Neural cell (in vitro differentiated cells): ENCODE results near the gene MS4A3. TPM values are rescaled to one million over a fixed set of nuclear protein-coding genes. Genes with fewer than 3 reads are reported as not detected.

Source experiments
- H2AFZ ChIP-seq: fragments of 200-600, 300-800 bp; sonication (generic), shearing (Covaris generic); 2 replicates; pipeline ENCODE4 v1.6.0; 2014; ENCODE audit warnings: low read depth, mild to moderate bottlenecking, antibody characterized with exemption, low read length, moderate library complexity
- H3F3A ChIP-seq: fragments of 200-600 bp; shearing (Covaris generic); 2 replicates; pipeline ENCODE4 v1.6.1; 2016; ENCODE audit warnings: mild to moderate bottlenecking, moderate library complexity, mixed read lengths, antibody characterized with exemption, low read length; ENCODE audit not compliant: insufficient read depth, poor library complexity, severe bottlenecking
- H3K27ac ChIP-seq: fragments of 200-600, 300-800 bp; sonication (generic), shearing (Covaris generic); 2 replicates; pipeline ENCODE4 v1.5.1; 2014; ENCODE audit warnings: mild to moderate bottlenecking, low read length, moderate library complexity
- H3K27me3 ChIP-seq: fragments of 300-800, 200-600 bp; sonication (generic), shearing (Covaris generic); 2 replicates; pipeline ENCODE4 v1.6.0; 2014; ENCODE audit warnings: mild to moderate bottlenecking, low read depth, low read length, moderate library complexity; ENCODE audit not compliant: insufficient read depth
- H3K36me3 ChIP-seq: fragments of 300-800, 200-600 bp; sonication (generic), shearing (Covaris generic); 2 replicates; pipeline ENCODE4 v1.5.1; 2014; ENCODE audit warnings: mild to moderate bottlenecking, antibody characterized with exemption, low read length, moderate library complexity; ENCODE audit not compliant: insufficient read depth
- H3K4me2 ChIP-seq: fragments of 300-800, 200-600 bp; sonication (generic), shearing (Covaris generic); 2 replicates; pipeline ENCODE4 v1.6.0; 2014; ENCODE audit warnings: mild to moderate bottlenecking, low read length
- H3K4me3 ChIP-seq: fragments of 300-800, 200-600 bp; sonication (generic), shearing (Covaris generic); 2 replicates; pipeline ENCODE4 v1.5.1; 2014; ENCODE audit warnings: mild to moderate bottlenecking, low read length, moderate library complexity
- H3K79me2 ChIP-seq: fragments of 200-600 bp; shearing (Covaris generic); replicated peaks from 2 replicates; pipeline ENCODE4 v1.6.0; 2014; ENCODE audit warnings: mild to moderate bottlenecking, low read length, moderate library complexity; ENCODE audit not compliant: insufficient read depth
- H3K9ac ChIP-seq: fragments of 300-800, 200-600 bp; sonication (generic), shearing (Covaris generic); 2 replicates; pipeline ENCODE4 v1.6.1; 2016; ENCODE audit warnings: mild to moderate bottlenecking, low read length, mixed read lengths
- H3K9me2 ChIP-seq: fragments of 200-600 bp; shearing (Covaris generic); 2 replicates; pipeline ENCODE4 v1.6.1; 2016; ENCODE audit warnings: mild to moderate bottlenecking, low read length, mixed read lengths; ENCODE audit not compliant: insufficient read depth
- H3K9me3 ChIP-seq: fragments of 200-600, 300-800 bp; sonication (generic), shearing (Covaris generic); 2 replicates; pipeline ENCODE4 v1.6.1; 2016; ENCODE audit warnings: mild to moderate bottlenecking, mixed run types, low read length, moderate library complexity, mixed read lengths
- H4K20me1 ChIP-seq: fragments of 200-600 bp; shearing (Covaris generic); 2 replicates; pipeline ENCODE4 v1.6.1; 2016; ENCODE audit warnings: mild to moderate bottlenecking, mixed run types; ENCODE audit not compliant: insufficient read depth
- CTCF ChIP-seq: fragments of 450-650 bp; IDR thresholded peaks from 2 replicates; pipeline ENCODE4 v1.5.1; 2014; ENCODE audit warnings: antibody characterized with exemption, mild to moderate bottlenecking, moderate library complexity; ENCODE audit not compliant: poor library complexity, severe bottlenecking
- EP300 ChIP-seq: fragments of 450-650 bp; conservative IDR thresholded peaks from 2 replicates; pipeline ENCODE4 v1.6.1; 2014; ENCODE audit warnings: antibody characterized with exemption, mild to moderate bottlenecking, moderate library complexity; ENCODE audit not compliant: poor library complexity, severe bottlenecking
- EZH2 ChIP-seq: fragments of 200-600, 300-800 bp; shearing (Covaris generic), sonication (generic); IDR thresholded peaks from 2 replicates; pipeline ENCODE4 v1.6.1; 2014; ENCODE audit warnings: antibody characterized with exemption, low read length, borderline replicate concordance, mild to moderate bottlenecking; ENCODE audit not compliant: insufficient read depth, poor library complexity, severe bottlenecking
- MXI1 ChIP-seq: fragments of 450-650 bp; conservative IDR thresholded peaks from 2 replicates; pipeline ENCODE4 v1.6.1; 2014; ENCODE audit warnings: antibody characterized with exemption, mild to moderate bottlenecking; ENCODE audit not compliant: poor library complexity, severe bottlenecking
- POLR2AphosphoS5 ChIP-seq: IDR thresholded peaks from 2 replicates; pipeline ENCODE4 v1.6.1; 2012
- RAD21 ChIP-seq: fragments of 450-650 bp; conservative IDR thresholded peaks from 2 replicates; pipeline ENCODE4 v1.6.1; 2014; ENCODE audit warnings: antibody characterized with exemption, mild to moderate bottlenecking, moderate library complexity
- SMC3 ChIP-seq: fragments of 450-650 bp; conservative IDR thresholded peaks from 2 replicates; pipeline ENCODE4 v1.6.1; 2014; ENCODE audit warnings: antibody characterized with exemption, mild to moderate bottlenecking, moderate library complexity; ENCODE audit not compliant: poor library complexity
- TAF1 ChIP-seq: IDR thresholded peaks from 2 replicates; pipeline ENCODE4 v1.6.1; 2012; ENCODE audit warnings: low read depth
- polyA plus RNA-seq: library from polyadenylated mRNA; depleted of rRNA; stranded (reverse); fragments of >200 nt; gene quantifications from 2 replicates; pipeline ENCODE4 v1.2.3, GENCODE V29; 2014
- TF ChIP-seq, protein P1 (sequence below): IDR thresholded peaks from 2 replicates; pipeline ENCODE4 v1.6.1; 2012; ENCODE audit warnings: borderline replicate concordance

The MS4A3 gene
- polyA plus RNA-seq, 1 donor from 2014 or later, result not detected

DNA sequence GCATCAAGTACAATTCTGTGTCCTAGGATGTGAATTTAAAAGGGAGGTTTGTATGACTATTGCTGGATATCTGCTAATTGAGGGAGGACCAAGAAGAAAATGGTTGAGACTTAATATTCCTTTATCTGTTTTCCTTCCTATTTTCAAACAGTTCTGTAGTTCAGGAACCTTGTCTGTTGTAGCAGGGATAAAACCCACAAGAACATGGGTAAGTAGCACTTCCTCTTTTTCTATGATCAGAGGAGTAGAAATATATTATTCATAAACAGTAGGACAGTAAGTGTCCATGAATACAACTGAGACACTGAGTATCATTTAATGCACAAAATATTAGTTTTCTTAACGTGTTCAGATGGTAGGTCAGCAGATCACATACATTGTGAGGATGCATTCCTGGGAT lies 7.6 kb downstream of the MS4A3 start:
- H3K27me3 ChIP-seq, result no peaks in the 10 kb centered on the region
- H3K9ac ChIP-seq, result no peak overlapping the region
- no peak for TF ChIP-seq MXI1
- TF ChIP-seq EZH2, result no peak
- TF ChIP-seq TAF1, result no peak
- TF ChIP-seq RAD21, result no peak
- no peak for TF ChIP-seq POLR2AphosphoS5
- TF ChIP-seq SMC3, result no peak
- TF ChIP-seq, protein P1, sequence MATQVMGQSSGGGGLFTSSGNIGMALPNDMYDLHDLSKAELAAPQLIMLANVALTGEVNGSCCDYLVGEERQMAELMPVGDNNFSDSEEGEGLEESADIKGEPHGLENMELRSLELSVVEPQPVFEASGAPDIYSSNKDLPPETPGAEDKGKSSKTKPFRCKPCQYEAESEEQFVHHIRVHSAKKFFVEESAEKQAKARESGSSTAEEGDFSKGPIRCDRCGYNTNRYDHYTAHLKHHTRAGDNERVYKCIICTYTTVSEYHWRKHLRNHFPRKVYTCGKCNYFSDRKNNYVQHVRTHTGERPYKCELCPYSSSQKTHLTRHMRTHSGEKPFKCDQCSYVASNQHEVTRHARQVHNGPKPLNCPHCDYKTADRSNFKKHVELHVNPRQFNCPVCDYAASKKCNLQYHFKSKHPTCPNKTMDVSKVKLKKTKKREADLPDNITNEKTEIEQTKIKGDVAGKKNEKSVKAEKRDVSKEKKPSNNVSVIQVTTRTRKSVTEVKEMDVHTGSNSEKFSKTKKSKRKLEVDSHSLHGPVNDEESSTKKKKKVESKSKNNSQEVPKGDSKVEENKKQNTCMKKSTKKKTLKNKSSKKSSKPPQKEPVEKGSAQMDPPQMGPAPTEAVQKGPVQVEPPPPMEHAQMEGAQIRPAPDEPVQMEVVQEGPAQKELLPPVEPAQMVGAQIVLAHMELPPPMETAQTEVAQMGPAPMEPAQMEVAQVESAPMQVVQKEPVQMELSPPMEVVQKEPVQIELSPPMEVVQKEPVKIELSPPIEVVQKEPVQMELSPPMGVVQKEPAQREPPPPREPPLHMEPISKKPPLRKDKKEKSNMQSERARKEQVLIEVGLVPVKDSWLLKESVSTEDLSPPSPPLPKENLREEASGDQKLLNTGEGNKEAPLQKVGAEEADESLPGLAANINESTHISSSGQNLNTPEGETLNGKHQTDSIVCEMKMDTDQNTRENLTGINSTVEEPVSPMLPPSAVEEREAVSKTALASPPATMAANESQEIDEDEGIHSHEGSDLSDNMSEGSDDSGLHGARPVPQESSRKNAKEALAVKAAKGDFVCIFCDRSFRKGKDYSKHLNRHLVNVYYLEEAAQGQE, result no peak
- TF ChIP-seq CTCF, result no peak
- no peak for TF ChIP-seq EP300
- H2AFZ ChIP-seq, result no peak overlapping the region
- H4K20me1 ChIP-seq, result no peaks in the 10 kb centered on the region
- no peak overlapping the region for H3K4me2 ChIP-seq
- no peaks in the 10 kb centered on the region for H3K79me2 ChIP-seq
- H3K4me3 ChIP-seq, result no peak overlapping the region
- H3K9me2 ChIP-seq, result no peaks in the 10 kb centered on the region
- H3K36me3 ChIP-seq, result no peaks in the 10 kb centered on the region
- no peak overlapping the region for H3K27ac ChIP-seq
- H3F3A ChIP-seq, result no peaks in the 10 kb centered on the region
- H3K9me3 ChIP-seq, result no peaks in the 10 kb centered on the region

DNA sequence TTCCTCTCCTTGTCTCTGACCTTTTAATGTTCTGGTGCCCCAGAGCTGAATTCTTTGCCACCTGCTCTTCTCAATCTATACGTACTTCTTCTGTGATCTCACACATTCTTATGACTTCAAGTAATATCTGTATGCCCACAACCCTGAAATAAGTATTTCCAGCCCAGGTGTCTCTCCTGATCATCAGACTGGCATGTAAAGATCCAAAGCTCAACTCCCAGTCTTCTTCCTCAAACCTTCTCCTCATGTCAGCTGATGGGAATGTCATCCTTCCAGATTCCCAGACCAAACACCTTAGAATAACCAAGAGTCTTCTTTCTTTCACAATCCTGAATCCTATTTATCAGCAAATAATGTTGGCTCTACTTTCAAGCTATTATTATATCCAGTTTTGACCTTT lies 9.3 kb downstream of the MS4A3 start:
- H2AFZ ChIP-seq, result no peak overlapping the region
- no peaks in the 10 kb centered on the region for H3K79me2 ChIP-seq
- no peak overlapping the region for H3K9ac ChIP-seq
- no peak overlapping the region for H3K4me3 ChIP-seq
- no peaks in the 10 kb centered on the region for H3K36me3 ChIP-seq
- TF ChIP-seq EZH2 (no peak), TAF1 (no peak), RAD21 (no peak), POLR2AphosphoS5 (no peak), EP300 (no peak), SMC3 (no peak), CTCF (no peak), MXI1 (no peak)
- TF ChIP-seq, protein P1, result no peak
- H3K4me2 ChIP-seq, result no peak overlapping the region
- H3F3A ChIP-seq, result no peaks in the 10 kb centered on the region
- H3K9me3 ChIP-seq, result no peaks in the 10 kb centered on the region
- no peaks in the 10 kb centered on the region for H3K27me3 ChIP-seq
- H3K27ac ChIP-seq, result no peak overlapping the region
- no peaks in the 10 kb centered on the region for H4K20me1 ChIP-seq
- H3K9me2 ChIP-seq, result no peaks in the 10 kb centered on the region
